Umbilical cord (tissue), 2 donors: ENCODE data around the gene EREG. TPM values are rescaled to one million over a fixed set of nuclear protein-coding genes. Genes with fewer than 3 reads are reported as not detected.
"Not testable (repeated sequence)": the region's sequence is repeated elsewhere in the genome, so short reads cannot be mapped to it uniquely, and the experiment has no call there.

Source experiments
- DNase-seq: peaks from one replicate; pipeline ENCODE4 v3.0.0-alpha.2; 2015; ENCODE audit warnings: low spot score
- total RNA-seq: library from RNA; depleted of rRNA; stranded (reverse); fragments of >200 nt; gene quantifications from one replicate; pipeline ENCODE4 v1.2.3, GENCODE V29; 2014; ENCODE audit warnings: low replicate concordance; ENCODE audit not compliant: insufficient read depth

Gene EREG
- total RNA-seq, 1 donor from 2014 or later, result 3.9 TPM

- DNase-seq, result no peak
Observed at GRCh38 chr4:74389494-74389893, 24.5 kb downstream of the EREG start.

GRCh38 chr4:74390677-74391076, 25.7 kb downstream of the EREG start:
- no peak for DNase-seq

GRCh38 chr4:74391346-74391745, 26.4 kb downstream of the EREG start:
- no peak for DNase-seq

GRCh38 chr4:74391890-74392475, 27.0 kb downstream of the EREG start:
- no peak for DNase-seq

- DNase-seq, result no peak
Observed at GRCh38 chr4:74394476-74395136, 29.7 kb downstream of the EREG start.

- peak; percentile 22 for DNase-seq
Observed at GRCh38 chr4:74395633-74396032, 30.7 kb downstream of the EREG start.

GRCh38 chr4:74397748-74398426, 32.9 kb downstream of the EREG start:
- no peak for DNase-seq

- not testable (repeated sequence) for DNase-seq
Observed at GRCh38 chr4:74398894-74399589, 34.1 kb downstream of the EREG start.

GRCh38 chr4:74400395-74400794, 35.5 kb downstream of the EREG start:
- DNase-seq, result no peak

- peak; percentile 93 for DNase-seq
Observed at GRCh38 chr4:74402692-74403456, 37.9 kb downstream of the EREG start.

GRCh38 chr4:74407891-74408290, 42.9 kb downstream of the EREG start:
- DNase-seq, result no peak

GRCh38 chr4:74408639-74409038, 43.7 kb downstream of the EREG start:
- no peak for DNase-seq

- DNase-seq, result peak; percentile 42
Observed at GRCh38 chr4:74410272-74410671, 45.3 kb downstream of the EREG start.

- DNase-seq, result no peak
Observed at GRCh38 chr4:74412225-74412624, 47.3 kb downstream of the EREG start.

GRCh38 chr4:74413265-74413664, 48.3 kb downstream of the EREG start:
- no peak for DNase-seq

GRCh38 chr4:74414149-74414809, 49.3 kb downstream of the EREG start:
- no peak for DNase-seq

GRCh38 chr4:74415602-74416300, 50.8 kb downstream of the EREG start:
- DNase-seq, result no peak

GRCh38 chr4:74418063-74418670, 53.2 kb downstream of the EREG start:
- peak; percentile 43 for DNase-seq

GRCh38 chr4:74420863-74421262, 55.9 kb downstream of the EREG start:
- DNase-seq, result no peak

- DNase-seq, result peak; percentile 90
Observed at GRCh38 chr4:74423104-74423503, 58.2 kb downstream of the EREG start.
